Loucy (cell line): Measurements from ENCODE around the gene C4A.

Experiments used
- CTCF ChIP-seq: fragments of 200-600 bp; sonication (generic); conservative IDR thresholded peaks from 2 replicates; pipeline ENCODE4 v1.5.1; 2014; ENCODE audit warnings: mild to moderate bottlenecking, antibody characterized with exemption, low read length
- EZH2phosphoT487 ChIP-seq: fragments of 200-600 bp; IDR thresholded peaks from 2 replicates; pipeline ENCODE4 v1.6.1; 2018; ENCODE audit warnings: antibody characterized with exemption, mild to moderate bottlenecking, moderate library complexity, borderline replicate concordance

DNA sequence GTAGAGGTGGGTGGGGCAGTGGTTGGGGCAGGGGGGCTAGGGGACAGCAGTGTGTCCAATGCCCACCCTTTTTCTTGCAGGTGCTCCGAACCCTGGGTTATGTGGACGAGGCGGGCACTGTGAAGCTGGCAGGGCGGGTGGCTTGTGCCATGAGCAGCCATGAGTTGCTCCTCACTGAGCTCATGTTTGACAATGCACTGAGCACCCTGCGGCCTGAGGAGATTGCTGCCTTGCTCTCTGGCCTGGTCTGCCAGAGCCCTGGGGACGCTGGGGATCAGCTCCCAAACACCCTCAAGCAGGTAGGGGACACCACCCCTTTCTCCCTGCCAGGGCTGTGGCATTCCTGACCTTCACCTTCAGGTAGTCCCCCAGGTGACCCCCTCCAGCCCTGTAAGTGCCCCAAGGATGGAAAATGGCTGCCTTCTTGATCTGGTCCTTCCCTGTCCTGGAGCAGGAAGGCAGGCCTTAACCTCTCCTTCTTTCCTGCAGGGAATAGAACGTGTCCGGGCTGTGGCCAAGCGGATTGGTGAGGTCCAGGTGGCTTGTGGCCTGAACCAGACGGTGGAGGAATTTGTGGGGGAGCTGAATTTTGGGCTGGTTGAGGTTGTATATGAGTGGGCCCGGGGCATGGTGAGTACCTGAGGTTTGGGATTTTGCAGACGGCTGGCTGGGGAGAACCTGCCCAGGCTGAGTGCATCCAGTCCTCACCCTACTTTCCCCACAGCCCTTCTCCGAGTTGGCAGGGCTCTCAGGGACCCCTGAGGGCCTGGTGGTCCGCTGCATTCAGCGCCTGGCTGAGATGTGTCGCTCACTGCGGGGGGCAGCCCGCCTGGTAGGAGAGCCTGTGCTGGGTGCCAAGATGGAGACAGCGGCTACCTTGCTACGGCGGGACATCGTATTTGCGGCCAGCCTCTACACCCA lies 12.8 kb upstream of the C4A start:
- TF ChIP-seq CTCF (no peak), EZH2phosphoT487 (no peak)
